ENCODE data around the gene ACE. TPM values are rescaled to one million over a fixed set of nuclear protein-coding genes. Genes with fewer than 3 reads are reported as not detected.

ACE gene
- total RNA-seq, 1 experiment from 2014 or later: 5.4 TPM

DNA sequence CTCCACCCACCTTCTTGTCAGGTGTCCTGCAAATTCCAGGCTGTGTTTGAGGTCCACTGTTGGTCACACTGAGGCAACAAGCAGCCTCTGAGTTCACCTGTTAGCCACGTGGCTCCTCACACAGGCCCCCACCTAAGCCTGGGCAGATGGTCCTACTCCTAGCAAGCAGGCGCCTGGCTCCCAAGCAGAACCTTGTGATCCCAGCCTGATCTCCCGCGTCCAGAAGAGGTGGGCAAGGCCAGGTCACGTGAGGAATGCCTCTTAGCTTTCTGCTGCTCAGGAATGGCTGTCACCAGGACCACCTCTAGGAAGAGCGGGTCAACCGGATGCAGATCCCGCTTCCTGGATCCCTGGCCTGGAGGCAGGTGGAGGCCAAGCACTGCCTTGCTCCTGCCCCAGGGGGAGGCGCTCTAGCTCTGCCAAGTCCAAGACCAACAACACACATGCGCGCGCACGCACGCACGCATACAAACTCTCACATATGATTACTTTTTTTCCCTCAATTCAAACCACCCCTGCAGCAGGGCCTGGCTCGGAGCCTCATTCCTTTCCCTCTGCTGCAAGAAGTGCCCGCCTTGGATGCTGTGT lies 40.2 kb upstream of the ACE start:
- no peak overlapping the region for H4K8ac ChIP-seq (replicated peaks; ENCODE audit: insufficient read length, low read depth, low read length)
- H3K23me2 ChIP-seq (ENCODE audit: insufficient read length, low read depth, low read length, poor library complexity, severe bottlenecking): no peaks in the 10 kb centered on the region
- TF ChIP-seq, protein P1, sequence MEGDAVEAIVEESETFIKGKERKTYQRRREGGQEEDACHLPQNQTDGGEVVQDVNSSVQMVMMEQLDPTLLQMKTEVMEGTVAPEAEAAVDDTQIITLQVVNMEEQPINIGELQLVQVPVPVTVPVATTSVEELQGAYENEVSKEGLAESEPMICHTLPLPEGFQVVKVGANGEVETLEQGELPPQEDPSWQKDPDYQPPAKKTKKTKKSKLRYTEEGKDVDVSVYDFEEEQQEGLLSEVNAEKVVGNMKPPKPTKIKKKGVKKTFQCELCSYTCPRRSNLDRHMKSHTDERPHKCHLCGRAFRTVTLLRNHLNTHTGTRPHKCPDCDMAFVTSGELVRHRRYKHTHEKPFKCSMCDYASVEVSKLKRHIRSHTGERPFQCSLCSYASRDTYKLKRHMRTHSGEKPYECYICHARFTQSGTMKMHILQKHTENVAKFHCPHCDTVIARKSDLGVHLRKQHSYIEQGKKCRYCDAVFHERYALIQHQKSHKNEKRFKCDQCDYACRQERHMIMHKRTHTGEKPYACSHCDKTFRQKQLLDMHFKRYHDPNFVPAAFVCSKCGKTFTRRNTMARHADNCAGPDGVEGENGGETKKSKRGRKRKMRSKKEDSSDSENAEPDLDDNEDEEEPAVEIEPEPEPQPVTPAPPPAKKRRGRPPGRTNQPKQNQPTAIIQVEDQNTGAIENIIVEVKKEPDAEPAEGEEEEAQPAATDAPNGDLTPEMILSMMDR (conservative IDR thresholded peaks at IDR 0.05): peak; percentile 57
- H3K79me2 ChIP-seq (ENCODE audit: insufficient read depth, low read length): no peaks in the 10 kb centered on the region
- H3K27me3 Mint-ChIP-seq (ENCODE audit: low read depth): no peaks in the 10 kb centered on the region
- no peaks in the 10 kb centered on the region for H3K9me3 ChIP-seq (ENCODE audit: control insufficient read depth, low read depth, low read length)
- H3K14ac ChIP-seq (ENCODE audit: insufficient read depth, low read length): no peak overlapping the region; the same call in 1 of the 2 replicates
- no peak overlapping the region for H4K91ac ChIP-seq (ENCODE audit: insufficient read length, low read depth, low read length)
- no peak overlapping the region for H3K4me2 ChIP-seq (ENCODE audit: insufficient read depth, insufficient read length, low read length)
- no peak overlapping the region for H3K9ac ChIP-seq (ENCODE audit: extremely low read depth, insufficient read length, low read length)
- H2BK120ac ChIP-seq (ENCODE audit: low read depth, low read length, poor library complexity, severe bottlenecking): no peak overlapping the region
- no peak overlapping the region for H2BK15ac ChIP-seq (ENCODE audit: low read depth, low read length)
- H3K27ac Mint-ChIP-seq: no peak overlapping the region; a peak in 1 of 7 replicates
- no peak overlapping the region for H3K56ac ChIP-seq (ENCODE audit: insufficient read length, low read depth, low read length)
- no peak overlapping the region for H2BK5ac ChIP-seq (ENCODE audit: insufficient read length, low read length)
- H3K4me3 Mint-ChIP-seq: no peak overlapping the region
- no peaks in the 10 kb centered on the region; a peak in 1 of 5 replicates for H3K9me3 Mint-ChIP-seq
- H3K4me1 Mint-ChIP-seq: peaks cover 19 to 37% of the 10 kb centered on the region in 2 experiments
- no peaks in the 10 kb centered on the region for H3K27me3 ChIP-seq (ENCODE audit: insufficient read depth, low read length)
- H3K23ac ChIP-seq (ENCODE audit: insufficient read length, low read depth, low read length): no peak overlapping the region
- H3K4me1 ChIP-seq (ENCODE audit: insufficient read depth, low read length): no peaks in the 10 kb centered on the region
- no peak overlapping the region for H2BK12ac ChIP-seq (ENCODE audit: insufficient read length, low read depth, low read length)
- no peak overlapping the region for H3K4ac ChIP-seq (ENCODE audit: low read depth, low read length)
- no peak overlapping the region for H3K27ac ChIP-seq (ENCODE audit: insufficient read length, low read depth, low read length)
- WGBS (ENCODE audit: extremely low coverage, insufficient read length, low lambda C conversion rate): no CpG with 5 or more reads among the region's 17 CpGs
- H2AK5ac ChIP-seq (ENCODE audit: insufficient read length, low read length): no peak overlapping the region
- peak; percentile 83 for DNase-seq
- H3K79me1 ChIP-seq (ENCODE audit: insufficient read depth, low read depth, low read length, poor library complexity, severe bottlenecking): no peaks in the 10 kb centered on the region
- no peak overlapping the region for H2BK20ac ChIP-seq (ENCODE audit: low read depth, low read length, poor library complexity, severe bottlenecking)
- peak overlapping the region; percentile 24 for H4K5ac ChIP-seq (ENCODE audit: insufficient read length, low read depth, low read length)
- H3T11ph ChIP-seq (ENCODE audit: low read length): no peak overlapping the region
- H4K20me1 ChIP-seq (ENCODE audit: control insufficient read depth, insufficient read depth, insufficient read length): peaks cover 4% of the 10 kb centered on the region
- H3K36me3 Mint-ChIP-seq (ENCODE audit: insufficient read depth in 1 of 3, low read depth in 3 of 3): peaks cover 6 to 15% (median 7%) of the 10 kb centered on the region in 3 experiments; a peak in 5 of 7 replicates
- H3K18ac ChIP-seq (ENCODE audit: insufficient read length, low read depth, low read length): no peak overlapping the region
- H2AFZ ChIP-seq (ENCODE audit: low read length): no peak overlapping the region

Data from H9 (cell line).